ENCODE measurements around the gene A2ML1.

Gene A2ML1

DNA sequence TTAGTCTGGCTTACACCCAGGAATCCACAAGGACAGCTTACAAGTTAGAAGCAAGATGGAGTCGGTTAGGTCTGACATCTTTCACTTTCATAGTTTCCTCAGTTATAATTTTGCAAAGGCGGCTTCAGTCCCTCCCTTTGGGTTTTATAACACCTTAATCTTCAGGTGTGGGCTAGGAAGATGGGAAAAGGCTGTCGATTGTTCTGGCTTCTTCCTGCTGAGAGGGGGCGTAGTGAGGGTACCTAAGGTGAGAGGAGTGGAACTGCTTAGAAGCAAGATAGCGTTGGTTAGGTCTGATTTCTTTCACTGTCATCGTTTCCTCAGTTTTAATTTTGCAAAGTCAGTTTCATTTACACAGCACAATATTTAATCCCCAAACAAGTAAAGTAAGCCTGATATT, 10.1 kb downstream of the A2ML1 start:
- no peak for DNase-seq (ENCODE audit: low read depth)
- H3K4me3 ChIP-seq (ENCODE audit: control insufficient read depth, low read depth, low read length), result no peak overlapping the region
- TF ChIP-seq, protein P1, sequence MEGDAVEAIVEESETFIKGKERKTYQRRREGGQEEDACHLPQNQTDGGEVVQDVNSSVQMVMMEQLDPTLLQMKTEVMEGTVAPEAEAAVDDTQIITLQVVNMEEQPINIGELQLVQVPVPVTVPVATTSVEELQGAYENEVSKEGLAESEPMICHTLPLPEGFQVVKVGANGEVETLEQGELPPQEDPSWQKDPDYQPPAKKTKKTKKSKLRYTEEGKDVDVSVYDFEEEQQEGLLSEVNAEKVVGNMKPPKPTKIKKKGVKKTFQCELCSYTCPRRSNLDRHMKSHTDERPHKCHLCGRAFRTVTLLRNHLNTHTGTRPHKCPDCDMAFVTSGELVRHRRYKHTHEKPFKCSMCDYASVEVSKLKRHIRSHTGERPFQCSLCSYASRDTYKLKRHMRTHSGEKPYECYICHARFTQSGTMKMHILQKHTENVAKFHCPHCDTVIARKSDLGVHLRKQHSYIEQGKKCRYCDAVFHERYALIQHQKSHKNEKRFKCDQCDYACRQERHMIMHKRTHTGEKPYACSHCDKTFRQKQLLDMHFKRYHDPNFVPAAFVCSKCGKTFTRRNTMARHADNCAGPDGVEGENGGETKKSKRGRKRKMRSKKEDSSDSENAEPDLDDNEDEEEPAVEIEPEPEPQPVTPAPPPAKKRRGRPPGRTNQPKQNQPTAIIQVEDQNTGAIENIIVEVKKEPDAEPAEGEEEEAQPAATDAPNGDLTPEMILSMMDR (IDR thresholded peaks at IDR 0.05; ENCODE audit: control insufficient read depth, insufficient read depth, low read depth, low read length, missing control alignments), result no peak

- H3K4me3 ChIP-seq (ENCODE audit: control insufficient read depth, low read depth, low read length), result no peak overlapping the region
- TF ChIP-seq, protein P1 (IDR thresholded peaks at IDR 0.05; ENCODE audit: control insufficient read depth, insufficient read depth, low read depth, low read length, missing control alignments), result no peak
- no peak for DNase-seq (ENCODE audit: low read depth)
These were observed 11.8 kb downstream of the A2ML1 start for GRCh38 chr12:8834230-8834629.

GRCh38 chr12:8837291-8837690, 14.9 kb downstream of the A2ML1 start:
- DNase-seq (ENCODE audit: low read depth), result no peak
- TF ChIP-seq, protein P1 (IDR thresholded peaks at IDR 0.05; ENCODE audit: control insufficient read depth, insufficient read depth, low read depth, low read length, missing control alignments), result no peak
- H3K4me3 ChIP-seq (ENCODE audit: control insufficient read depth, low read depth, low read length), result no peak overlapping the region

DNA sequence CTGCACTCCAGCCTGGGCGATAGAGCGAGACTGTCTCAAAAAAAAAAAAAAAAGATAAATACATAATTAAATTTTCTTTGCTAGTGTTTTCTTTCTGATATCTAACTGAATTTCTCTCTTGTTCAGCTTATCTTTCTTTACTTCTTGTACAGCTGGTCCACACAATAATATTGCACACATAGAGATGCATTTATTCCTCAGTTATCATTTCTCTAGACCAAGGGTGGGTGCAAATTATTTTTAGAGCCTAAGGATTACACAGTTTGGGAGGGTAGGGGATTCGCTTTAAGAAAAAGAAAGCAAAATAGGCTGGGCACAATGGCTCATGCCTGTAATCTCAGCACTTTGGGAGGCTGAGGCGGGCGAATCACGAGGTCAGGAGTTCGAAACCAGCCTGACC, 17.9 kb downstream of the A2ML1 start:
- TF ChIP-seq, protein P1 (IDR thresholded peaks at IDR 0.05; ENCODE audit: control insufficient read depth, insufficient read depth, low read depth, low read length, missing control alignments), result no peak
- DNase-seq (ENCODE audit: low read depth), result no peak
- no peak overlapping the region for H3K4me3 ChIP-seq (ENCODE audit: control insufficient read depth, low read depth, low read length)

DNA sequence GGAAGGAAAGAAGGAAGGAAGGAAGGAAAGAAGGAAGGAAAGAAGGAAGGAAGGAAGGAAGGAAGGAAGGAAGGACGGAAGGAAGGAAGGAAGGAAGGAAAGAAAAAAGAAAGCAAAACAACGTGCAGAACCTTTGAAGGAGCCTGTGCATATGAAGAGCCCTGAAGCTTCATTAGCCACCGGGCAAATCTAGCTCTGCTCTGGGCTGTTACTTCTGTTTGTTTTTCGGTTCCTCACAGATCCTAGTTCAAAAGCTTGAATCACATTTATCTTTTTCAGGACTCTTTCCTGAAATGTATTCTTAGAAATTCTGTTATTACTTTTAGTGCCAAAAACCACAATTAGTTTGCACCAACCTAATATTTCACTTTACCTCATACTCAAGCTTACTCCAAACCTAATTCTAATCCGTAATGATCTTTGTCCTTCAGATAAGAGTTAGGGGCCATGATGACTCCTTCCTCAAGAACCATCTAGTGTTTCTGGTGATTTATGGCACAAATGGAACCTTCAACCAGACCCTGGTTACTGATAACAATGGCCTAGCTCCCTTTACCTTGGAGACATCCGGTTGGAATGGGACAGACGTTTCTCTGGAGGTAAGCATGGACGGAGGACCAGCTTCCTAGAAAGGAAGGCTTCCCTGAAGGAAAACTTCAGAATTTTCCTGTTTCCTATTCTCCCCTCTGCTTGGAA, 18.7 kb downstream of the A2ML1 start:
- no peak for DNase-seq (ENCODE audit: low read depth)
- TF ChIP-seq, protein P1 (IDR thresholded peaks at IDR 0.05; ENCODE audit: control insufficient read depth, insufficient read depth, low read depth, low read length, missing control alignments), result no peak
- H3K4me3 ChIP-seq (ENCODE audit: control insufficient read depth, low read depth, low read length), result no peak overlapping the region

- no peak for DNase-seq (ENCODE audit: low read depth)
- H3K4me3 ChIP-seq (ENCODE audit: control insufficient read depth, low read depth, low read length), result no peak overlapping the region
- TF ChIP-seq, protein P1 (IDR thresholded peaks at IDR 0.05; ENCODE audit: control insufficient read depth, insufficient read depth, low read depth, low read length, missing control alignments), result no peak
These were observed 19.4 kb downstream of the A2ML1 start for GRCh38 chr12:8841778-8842177.
